Smooth muscle cell (in vitro differentiated cells): Measurements from ENCODE around the gene ADAMTSL5. TPM values are rescaled to one million over a fixed set of nuclear protein-coding genes. Genes with fewer than 3 reads are reported as not detected.

Experiments
- DNase-seq: peaks from one replicate; lab custom pipeline; 2025; ENCODE audit not compliant: unreplicated experiment; lab: John Stamatoyannopoulos, UW
- H2AFZ ChIP-seq: fragments of 200-600 bp; sonication (generic); 2 replicates; pipeline ENCODE4 v1.6.0; 2016; ENCODE audit warnings: antibody characterized with exemption, low read depth, mild to moderate bottlenecking
- H3F3A ChIP-seq: fragments of 200-600 bp; sonication (generic); 2 replicates; pipeline ENCODE4 v1.6.0; 2017; ENCODE audit warnings: antibody characterized with exemption, low read depth
- H3K27ac ChIP-seq: fragments of 200-600 bp; sonication (generic); 2 replicates; pipeline ENCODE4 v1.5.1; 2016; ENCODE audit warnings: low read depth, mild to moderate bottlenecking
- H3K27me3 ChIP-seq: fragments of 200-600 bp; sonication (generic); 2 replicates; pipeline ENCODE4 v1.6.1; 2016; ENCODE audit warnings: low read depth, mild to moderate bottlenecking
- H3K36me3 ChIP-seq: fragments of 200-600 bp; sonication (generic); 2 replicates; pipeline ENCODE4 v1.5.1; 2016; ENCODE audit warnings: low read depth
- H3K4me1 ChIP-seq: fragments of 200-600 bp; sonication (generic); 2 replicates; pipeline ENCODE4 v1.5.1; 2016; ENCODE audit warnings: low read depth
- H3K4me2 ChIP-seq: fragments of 200-600 bp; sonication (generic); 2 replicates; pipeline ENCODE4 v1.6.0; 2016; ENCODE audit warnings: mild to moderate bottlenecking
- H3K4me3 ChIP-seq: fragments of 200-600 bp; sonication (generic); 2 replicates; pipeline ENCODE4 v1.5.1; 2016; ENCODE audit warnings: mild to moderate bottlenecking
- H3K79me2 ChIP-seq: fragments of 200-600 bp; sonication (generic); 2 replicates; pipeline ENCODE4 v1.6.0; 2016; ENCODE audit warnings: low read depth, mild to moderate bottlenecking
- H3K9ac ChIP-seq: fragments of 200-600 bp; sonication (generic); 2 replicates; pipeline ENCODE4 v1.6.0; 2016; ENCODE audit warnings: low read depth
- H3K9me3 ChIP-seq: fragments of 200-600 bp; sonication (generic); replicated peaks from 2 replicates; pipeline ENCODE4 v1.5.1; 2016; ENCODE audit warnings: low read depth
- H4K20me1 ChIP-seq: fragments of 200-600 bp; sonication (generic); 2 replicates; pipeline ENCODE4 v1.6.0; 2016; ENCODE audit warnings: low read depth
- WGBS: methylation state at CpG from one replicate; pipeline ENCODE4 v1.1.7; 2016; ENCODE audit warnings: low lambda C conversion rate; 5-methylcytosine and 5-hydroxymethylcytosine counted together
- polyA plus RNA-seq: library from polyadenylated mRNA; unstranded; fragments of >200 nt; fragmentation: Nextera tagmentation; extraction: Ambion mirVana; gene quantifications from 2 replicates; pipeline ENCODE4 v1.2.1, GENCODE V29; 2016
- total RNA-seq: library from RNA; depleted of rRNA; stranded (reverse); fragments of >200 nt; gene quantifications from 2 replicates; pipeline ENCODE4 v1.2.3, GENCODE V29; 2014
- TF ChIP-seq, protein P1 (sequence below): fragments of 200-600 bp; sonication (generic); IDR thresholded peaks from 2 replicates; pipeline ENCODE4 v1.5.1; 2017; ENCODE audit warnings: borderline replicate concordance, mild to moderate bottlenecking, antibody characterized with exemption; ENCODE audit not compliant: insufficient read depth, poor library complexity, severe bottlenecking

The ADAMTSL5 gene
- total and polyA plus RNA-seq, 2 experiments from 2014 or later = 16.4 to 24.3 TPM

GRCh38 chr19:1467490-1468273 lies 45.1 kb downstream of the ADAMTSL5 start:
- peaks cover 95% of the 10 kb centered on the region for H4K20me1 ChIP-seq

DNA sequence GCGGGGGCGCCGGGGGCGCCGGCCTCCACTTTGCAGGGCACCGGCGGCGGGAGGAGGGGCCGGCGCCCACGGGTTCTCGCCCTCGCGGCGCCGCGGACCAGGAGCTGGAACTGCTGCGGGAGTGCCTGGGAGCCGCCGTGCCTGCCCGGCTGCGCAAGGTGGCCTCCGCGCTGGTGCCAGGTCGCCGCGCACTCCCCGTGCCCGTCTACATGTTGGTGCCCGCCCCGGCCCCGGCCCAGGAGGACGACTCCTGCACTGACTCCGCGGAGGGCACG lies 45.7 kb downstream of the ADAMTSL5 start:
- no peaks in the 10 kb centered on the region for H3K79me2 ChIP-seq
- WGBS = 16% methylated on average over 27 of the region's 36 CpGs
- no peak for DNase-seq
- no peak overlapping the region for H3K9ac ChIP-seq
- H3K4me2 ChIP-seq = peak overlapping the region; percentile 74
- H3K27ac ChIP-seq = no peak overlapping the region
- no peak overlapping the region for H2AFZ ChIP-seq
- H3K27me3 ChIP-seq = peaks cover 71% of the 10 kb centered on the region
- H3K9me3 ChIP-seq = no peaks in the 10 kb centered on the region
- no peak overlapping the region for H3K4me3 ChIP-seq
- no peaks in the 10 kb centered on the region for H3F3A ChIP-seq
- H3K4me1 ChIP-seq = peaks cover 31% of the 10 kb centered on the region
- H4K20me1 ChIP-seq = peaks cover 90% of the 10 kb centered on the region
- no peaks in the 10 kb centered on the region for H3K36me3 ChIP-seq
- TF ChIP-seq, protein P1, sequence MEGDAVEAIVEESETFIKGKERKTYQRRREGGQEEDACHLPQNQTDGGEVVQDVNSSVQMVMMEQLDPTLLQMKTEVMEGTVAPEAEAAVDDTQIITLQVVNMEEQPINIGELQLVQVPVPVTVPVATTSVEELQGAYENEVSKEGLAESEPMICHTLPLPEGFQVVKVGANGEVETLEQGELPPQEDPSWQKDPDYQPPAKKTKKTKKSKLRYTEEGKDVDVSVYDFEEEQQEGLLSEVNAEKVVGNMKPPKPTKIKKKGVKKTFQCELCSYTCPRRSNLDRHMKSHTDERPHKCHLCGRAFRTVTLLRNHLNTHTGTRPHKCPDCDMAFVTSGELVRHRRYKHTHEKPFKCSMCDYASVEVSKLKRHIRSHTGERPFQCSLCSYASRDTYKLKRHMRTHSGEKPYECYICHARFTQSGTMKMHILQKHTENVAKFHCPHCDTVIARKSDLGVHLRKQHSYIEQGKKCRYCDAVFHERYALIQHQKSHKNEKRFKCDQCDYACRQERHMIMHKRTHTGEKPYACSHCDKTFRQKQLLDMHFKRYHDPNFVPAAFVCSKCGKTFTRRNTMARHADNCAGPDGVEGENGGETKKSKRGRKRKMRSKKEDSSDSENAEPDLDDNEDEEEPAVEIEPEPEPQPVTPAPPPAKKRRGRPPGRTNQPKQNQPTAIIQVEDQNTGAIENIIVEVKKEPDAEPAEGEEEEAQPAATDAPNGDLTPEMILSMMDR = no peak

More at GRCh38 chr19:1467490-1468273, 45.1 kb downstream of the ADAMTSL5 start:
- Histone ChIP-seq H3K9ac (no peak overlapping the region), H3K79me2 (no peaks in the 10 kb centered on the region), H3F3A (no peaks in the 10 kb centered on the region), H3K4me3 (no peak overlapping the region), H2AFZ (no peak overlapping the region), H3K27ac (no peak overlapping the region), H3K4me1 (peaks cover 31% of the 10 kb centered on the region), H3K9me3 (no peaks in the 10 kb centered on the region), H3K36me3 (no peaks in the 10 kb centered on the region), H3K4me2 (peak overlapping the region; percentile 74), H3K27me3 (peaks cover 77% of the 10 kb centered on the region)
- DNase-seq = no peak
- TF ChIP-seq, protein P1 = no peak
- 9% methylated on average over 55 of the region's 92 CpGs for WGBS

DNA sequence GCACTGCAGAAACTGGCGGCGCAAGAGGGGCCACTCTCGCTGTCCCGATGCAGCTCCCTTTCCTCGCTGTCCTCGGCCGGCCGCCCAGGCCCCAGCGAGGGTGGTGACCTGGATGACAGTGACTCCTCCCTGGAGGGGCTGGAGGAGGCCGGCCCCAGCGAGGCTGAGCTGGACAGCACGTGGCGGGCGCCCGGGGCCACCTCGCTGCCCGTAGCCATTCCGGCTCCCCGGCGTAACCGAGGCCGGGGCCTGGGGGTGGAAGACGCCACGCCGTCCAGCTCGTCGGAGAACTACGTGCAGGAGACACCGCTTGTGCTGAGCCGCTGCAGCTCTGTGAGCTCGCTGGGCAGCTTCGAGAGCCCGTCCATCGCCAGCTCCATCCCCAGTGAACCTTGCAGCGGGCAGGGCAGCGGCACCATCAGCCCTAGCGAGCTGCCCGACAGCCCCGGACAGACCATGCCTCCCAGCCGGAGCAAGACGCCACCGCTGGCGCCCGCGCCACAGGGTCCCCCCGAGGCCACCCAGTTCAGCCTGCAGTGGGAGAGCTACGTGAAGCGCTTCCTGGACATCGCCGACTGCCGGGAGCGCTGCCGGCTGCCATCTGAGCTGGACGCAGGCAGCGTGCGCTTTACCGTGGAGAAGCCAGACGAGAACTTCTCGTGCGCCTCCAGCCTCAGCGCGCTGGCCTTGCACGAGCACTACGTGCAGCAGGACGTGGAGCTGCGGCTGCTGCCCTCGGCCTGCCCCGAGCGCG lies 46.2 kb downstream of the ADAMTSL5 start:
- Histone ChIP-seq H2AFZ (no peak overlapping the region), H3K9ac (no peak overlapping the region), H3K9me3 (no peaks in the 10 kb centered on the region), H3K27me3 (peaks cover 66% of the 10 kb centered on the region), H4K20me1 (peaks cover 85% of the 10 kb centered on the region), H3K4me3 (no peak overlapping the region), H3K36me3 (no peaks in the 10 kb centered on the region), H3K27ac (no peak overlapping the region), H3F3A (no peaks in the 10 kb centered on the region), H3K4me2 (no peak overlapping the region), H3K79me2 (no peaks in the 10 kb centered on the region), H3K4me1 (peaks cover 31% of the 10 kb centered on the region)
- TF ChIP-seq, protein P1 = no peak
- 23% methylated on average over 56 of the region's 70 CpGs for WGBS
- no peak for DNase-seq
